Cardiac muscle cell (in vitro differentiated cells and primary cell): ENCODE data around the gene PRKCD. TPM values are rescaled to one million over a fixed set of nuclear protein-coding genes. Genes with fewer than 3 reads are reported as not detected.

Experiments
- DNase-seq, 2 donors: peaks; one replicate each; pipeline versions ENCODE4 v3.0.0 to v3.0.0-alpha.2; 2010 to 2017; ENCODE audit warnings: low read depth in 1 of 2, low spot score in 1 of 2
- H3K27ac ChIP-seq: fragments of 200-600 bp; sonication (generic); 2 replicates; pipeline ENCODE4 v1.5.1; 2016
- H3K27me3 ChIP-seq: fragments of 200-600 bp; sonication (generic); 2 replicates; pipeline ENCODE4 v1.6.0; 2016; ENCODE audit warnings: control low read depth
- H3K36me3 ChIP-seq: fragments of 200-600 bp; sonication (generic); 2 replicates; pipeline ENCODE4 v1.5.1; 2016; ENCODE audit warnings: control low read depth
- H3K4me1 ChIP-seq: fragments of 200-600 bp; sonication (generic); 2 replicates; pipeline ENCODE4 v1.8.1; 2017; ENCODE audit warnings: low read depth, mild to moderate bottlenecking, mixed run types
- H3K4me3 ChIP-seq: fragments of 200-600 bp; sonication (generic); 2 replicates; pipeline ENCODE4 v1.5.1; 2016; ENCODE audit warnings: mild to moderate bottlenecking
- H3K9me3 ChIP-seq: fragments of 200-600 bp; sonication (generic); 2 replicates; pipeline ENCODE4 v1.5.1; 2017; ENCODE audit warnings: low read depth, mild to moderate bottlenecking, control low read depth
- CTCF ChIP-seq: IDR thresholded peaks from 2 replicates; pipeline ENCODE4 v1.5.1; 2012; ENCODE audit warnings: low read depth, mild to moderate bottlenecking, low read length
- polyA plus RNA-seq: library from polyadenylated mRNA; unstranded; fragments of >200 nt; fragmentation: Nextera tagmentation; extraction: Ambion mirVana; gene quantifications from 2 replicates; pipeline ENCODE4 v1.2.1, GENCODE V29; 2016
- total RNA-seq: library from RNA; depleted of rRNA; stranded (reverse); fragments of >200 nt; gene quantifications from 2 replicates; pipeline ENCODE4 v1.2.3, GENCODE V29; 2016

Gene PRKCD
- total and polyA plus RNA-seq, 2 experiments from 2014 or later = 1.3 to 3.9 TPM

GRCh38 chr3:53216723-53217122 lies 55.7 kb downstream of the PRKCD start:
- Histone ChIP-seq H3K36me3 (no peaks in the 10 kb centered on the region), H3K4me3 (no peak overlapping the region), H3K27ac (no peak overlapping the region), H3K27me3 (no peaks in the 10 kb centered on the region), H3K9me3 (no peaks in the 10 kb centered on the region), H3K4me1 (no peaks in the 10 kb centered on the region)
- DNase-seq = no peak
- no peak for TF ChIP-seq CTCF

GRCh38 chr3:53217175-53217574 lies 56.2 kb downstream of the PRKCD start:
- Histone ChIP-seq H3K36me3 (no peaks in the 10 kb centered on the region), H3K9me3 (no peaks in the 10 kb centered on the region), H3K27ac (no peak overlapping the region), H3K4me1 (no peaks in the 10 kb centered on the region), H3K27me3 (no peaks in the 10 kb centered on the region), H3K4me3 (no peak overlapping the region)
- TF ChIP-seq CTCF = no peak
- DNase-seq = no peak

GRCh38 chr3:53218131-53218530 lies 57.1 kb downstream of the PRKCD start:
- no peak for TF ChIP-seq CTCF
- Histone ChIP-seq H3K4me3 (no peak overlapping the region), H3K27ac (no peak overlapping the region), H3K36me3 (no peaks in the 10 kb centered on the region), H3K27me3 (no peaks in the 10 kb centered on the region), H3K4me1 (no peaks in the 10 kb centered on the region), H3K9me3 (no peaks in the 10 kb centered on the region)
- DNase-seq = no peak

GRCh38 chr3:53219895-53220483 lies 59.0 kb downstream of the PRKCD start:
- peak; percentile 97 for TF ChIP-seq CTCF
- H3K27ac ChIP-seq = no peak overlapping the region
- H3K27me3 ChIP-seq = no peaks in the 10 kb centered on the region
- no peaks in the 10 kb centered on the region for H3K4me1 ChIP-seq
- peaks cover 8% of the 10 kb centered on the region for H3K36me3 ChIP-seq
- no peak overlapping the region for H3K4me3 ChIP-seq
- peak; percentile 82 to 86 for DNase-seq
- no peaks in the 10 kb centered on the region for H3K9me3 ChIP-seq

GRCh38 chr3:53221345-53221744 lies 60.3 kb downstream of the PRKCD start:
- H3K27ac ChIP-seq = no peak overlapping the region
- TF ChIP-seq CTCF = no peak
- DNase-seq = no peak

GRCh38 chr3:53221827-53222182 lies 60.8 kb downstream of the PRKCD start:
- Histone ChIP-seq H3K4me1 (no peaks in the 10 kb centered on the region), H3K27me3 (no peaks in the 10 kb centered on the region), H3K4me3 (no peak overlapping the region), H3K36me3 (peaks cover 26% of the 10 kb centered on the region), H3K27ac (no peak overlapping the region), H3K9me3 (no peaks in the 10 kb centered on the region)
- no peak for TF ChIP-seq CTCF
- DNase-seq = no peak

More at GRCh38 chr3:53221345-53221744, 60.3 kb downstream of the PRKCD start:
- Histone ChIP-seq H3K9me3 (no peaks in the 10 kb centered on the region), H3K36me3 (peaks cover 21% of the 10 kb centered on the region), H3K4me1 (no peaks in the 10 kb centered on the region), H3K4me3 (no peak overlapping the region), H3K27me3 (no peaks in the 10 kb centered on the region)
